Activated naive CD8-positive, alpha-beta T cell treated with anti-CD3 and anti-CD28 coated beads for 36 hours (primary cell): ENCODE measurements around the gene MUCL3. TPM values are rescaled to one million over a fixed set of nuclear protein-coding genes. Genes with fewer than 3 reads are reported as not detected.
"Not testable (repeated sequence)": the region's sequence is repeated elsewhere in the genome, so short reads cannot be mapped to it uniquely, and the experiment has no call there.

Source experiments
- DNase-seq: peaks from one replicate; pipeline ENCODE4 v3.0.0; 2021
- H3K27ac Mint-ChIP-seq: one replicate; pipeline ENCODE4 v1.8.0; 2022; ENCODE audit warnings: mild to moderate bottlenecking, moderate library complexity, mixed read lengths
- H3K27me3 Mint-ChIP-seq: one replicate; pipeline ENCODE4 v1.8.0; 2022; ENCODE audit warnings: mild to moderate bottlenecking, mixed read lengths
- H3K36me3 Mint-ChIP-seq: one replicate; pipeline ENCODE4 v1.8.0; 2021; ENCODE audit warnings: mild to moderate bottlenecking, mixed read lengths
- H3K4me1 Mint-ChIP-seq: one replicate; pipeline ENCODE4 v1.8.0; 2021; ENCODE audit warnings: mixed read lengths
- H3K4me3 Mint-ChIP-seq: one replicate; pipeline ENCODE4 v1.8.0; 2022; ENCODE audit warnings: mild to moderate bottlenecking, moderate library complexity, mixed read lengths
- H3K9me3 Mint-ChIP-seq: one replicate; pipeline ENCODE4 v1.8.0; 2022; ENCODE audit warnings: mixed read lengths
- total RNA-seq, 2 experiments: library from RNA; stranded (reverse); gene quantifications; one replicate each; pipeline ENCODE4 v1.2.3, GENCODE V29; 2021

MUCL3 gene
- total RNA-seq, 2 experiments from 2014 or later: not detected

DNA sequence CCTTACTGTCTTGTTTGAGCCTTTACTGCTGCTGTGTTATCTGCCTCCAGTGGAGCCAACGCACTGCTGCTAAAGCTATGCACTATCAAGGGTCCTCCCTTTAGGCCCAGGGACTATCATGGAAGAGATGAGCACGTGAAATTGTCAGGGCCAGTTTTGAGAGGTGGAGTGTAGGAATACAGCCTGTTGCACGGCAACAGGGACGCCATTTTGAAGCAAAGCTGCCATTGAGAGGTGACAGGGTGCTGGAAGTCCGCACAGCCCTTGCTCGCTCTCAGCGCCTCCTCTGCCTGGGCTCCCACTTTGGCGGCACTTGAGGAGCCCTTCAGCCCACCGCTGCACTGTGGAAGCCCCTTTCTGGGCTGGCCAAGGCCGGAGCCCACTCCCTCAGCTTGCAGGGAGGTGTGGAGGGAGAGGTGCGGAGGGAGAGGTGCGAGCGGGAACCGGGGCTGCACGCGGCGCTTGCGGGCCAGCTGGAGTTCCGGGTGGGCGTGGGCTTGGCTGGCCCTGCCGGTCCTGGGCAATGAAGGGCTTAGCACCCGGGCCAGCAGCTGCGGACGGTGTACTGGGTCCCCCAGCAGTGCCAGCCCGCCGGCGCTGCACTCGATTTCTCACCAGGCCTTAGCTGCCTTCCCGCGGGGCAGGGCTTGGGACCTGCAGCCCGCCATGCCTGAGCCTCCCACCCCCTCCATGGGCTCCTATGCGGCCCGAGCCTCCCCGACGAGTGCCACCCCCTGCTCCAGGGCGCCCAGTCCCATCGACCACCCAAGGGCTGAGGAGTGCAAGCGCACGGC lies 59.5 kb downstream of the MUCL3 start:
- H3K27me3 Mint-ChIP-seq, H3K9me3 Mint-ChIP-seq, H3K36me3 Mint-ChIP-seq, H3K4me1 Mint-ChIP-seq, H3K27ac Mint-ChIP-seq, H3K4me3 Mint-ChIP-seq, DNase-seq: not testable (repeated sequence)

DNA sequence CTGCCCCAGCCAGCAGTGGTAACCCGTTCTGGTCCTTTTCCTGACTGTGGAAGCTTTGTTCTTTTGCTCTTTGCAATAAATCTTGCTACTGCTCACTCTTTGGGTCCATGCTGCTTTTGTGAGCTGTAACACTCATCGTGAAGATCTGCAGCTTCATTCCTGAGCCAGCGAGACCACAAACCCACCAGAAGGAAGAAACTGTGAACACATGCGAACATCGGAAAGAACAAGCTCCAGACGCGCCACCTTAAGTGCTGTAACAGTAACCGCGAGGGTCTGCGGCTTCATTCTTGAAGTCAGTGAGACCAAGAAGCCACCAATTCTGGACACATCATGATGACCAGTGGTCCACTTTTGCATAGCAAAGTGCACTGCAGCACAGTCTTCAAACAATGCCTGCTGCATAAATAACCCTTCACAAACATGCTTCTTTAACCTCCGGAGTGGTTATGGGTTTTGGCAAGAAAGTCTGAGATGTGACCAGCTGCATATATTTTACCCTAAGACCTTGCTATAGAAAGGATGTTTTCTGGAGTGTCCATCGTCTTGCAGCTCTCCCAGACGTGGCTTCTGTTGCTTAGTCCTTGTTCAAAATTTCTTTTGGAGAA lies 60.6 kb downstream of the MUCL3 start:
- Mint-ChIP-seq H3K9me3 (no peaks in the 10 kb centered on the region), H3K4me3 (no peak overlapping the region)

DNA sequence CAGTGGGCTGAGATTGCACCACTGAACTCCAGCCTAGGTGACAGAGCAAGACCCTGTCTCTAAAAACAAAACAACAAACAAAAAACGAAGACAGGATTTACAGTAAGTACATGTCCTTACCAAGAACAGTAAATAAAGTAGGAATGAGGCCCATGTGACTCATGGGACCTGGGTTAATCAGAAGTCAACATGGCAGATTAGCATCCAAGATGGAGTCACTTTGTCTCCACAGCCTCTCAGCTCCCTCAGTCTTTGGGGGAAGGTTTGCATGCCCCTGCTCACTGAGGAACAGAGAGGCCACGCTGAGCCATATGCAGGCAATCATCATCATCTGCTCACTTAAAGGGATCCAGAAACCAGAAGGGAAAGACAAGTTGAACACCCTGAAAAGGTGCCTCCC lies 61.7 kb downstream of the MUCL3 start:
- no peak for DNase-seq
- H3K27me3 Mint-ChIP-seq: peaks cover 7% of the 10 kb centered on the region
- H3K27ac Mint-ChIP-seq: no peak overlapping the region
- no peaks in the 10 kb centered on the region for H3K9me3 Mint-ChIP-seq
- no peak overlapping the region for H3K4me3 Mint-ChIP-seq
- H3K4me1 Mint-ChIP-seq: peaks cover 4% of the 10 kb centered on the region
- H3K36me3 Mint-ChIP-seq: no peaks in the 10 kb centered on the region

More for the DNA sequence above, 60.6 kb downstream of the MUCL3 start:
- DNase-seq: no peak
- H3K36me3 Mint-ChIP-seq: no peaks in the 10 kb centered on the region
- H3K27ac Mint-ChIP-seq: no peak overlapping the region
- H3K27me3 Mint-ChIP-seq: peaks cover 2% of the 10 kb centered on the region
- H3K4me1 Mint-ChIP-seq: peaks cover 4% of the 10 kb centered on the region

Other genes starting within 250 kb of the MUCL3 start
- 10 to 100 TPM; 19.7 to 20.2 TPM for gene NRM, start 250.0 kb upstream of the MUCL3 start, total RNA-seq
- 10 to 100 TPM; 63.2 to 67.0 TPM for gene MDC1, start 223.7 kb upstream of the MUCL3 start, total RNA-seq
- gene TUBB, start 220.6 kb upstream of the MUCL3 start, total RNA-seq: 1,000 to 10,000 TPM; 1,515 to 1,538 TPM
- 100 to 1,000 TPM; 104 to 107 TPM for gene FLOT1, start 198.3 kb upstream of the MUCL3 start, total RNA-seq
- gene IER3, start 196.4 kb upstream of the MUCL3 start, total RNA-seq: 100 to 1,000 TPM; 295 to 310 TPM
- 10 to 100 TPM; 12.0 to 13.7 TPM for gene DDR1, start 56.5 kb upstream of the MUCL3 start, total RNA-seq
- gene GTF2H4, start 32.8 kb upstream of the MUCL3 start, total RNA-seq: 10 to 100 TPM; 44.5 to 46.4 TPM
- 10 to 100 TPM; 79.5 to 80.9 TPM for gene VARS2, start 26.7 kb upstream of the MUCL3 start, total RNA-seq
- gene SFTA2, start 8.8 kb upstream of the MUCL3 start, total RNA-seq: not detected
- not detected for gene MUC21, start 42.7 kb downstream of the MUCL3 start, total RNA-seq
- not detected for gene MUC22, start 69.5 kb downstream of the MUCL3 start, total RNA-seq
- not detected for gene C6orf15, start 171.6 kb downstream of the MUCL3 start, total RNA-seq
- gene PSORS1C1, start 173.8 kb downstream of the MUCL3 start, total RNA-seq: under 1 TPM in 1 of 2 experiments, not detected in 1; 0.19 TPM
- gene CDSN, start 179.5 kb downstream of the MUCL3 start, total RNA-seq: not detected
- not detected for gene PSORS1C2, start 198.1 kb downstream of the MUCL3 start, total RNA-seq
- gene CCHCR1, start 216.8 kb downstream of the MUCL3 start, total RNA-seq: 10 to 100 TPM; 43.0 to 46.6 TPM
- gene TCF19, start 217.6 kb downstream of the MUCL3 start, total RNA-seq: 10 to 100 TPM; 86.1 to 89.8 TPM
- not detected for gene POU5F1, start 229.7 kb downstream of the MUCL3 start, total RNA-seq